ENCODE data around the gene SLTM.

DNA sequence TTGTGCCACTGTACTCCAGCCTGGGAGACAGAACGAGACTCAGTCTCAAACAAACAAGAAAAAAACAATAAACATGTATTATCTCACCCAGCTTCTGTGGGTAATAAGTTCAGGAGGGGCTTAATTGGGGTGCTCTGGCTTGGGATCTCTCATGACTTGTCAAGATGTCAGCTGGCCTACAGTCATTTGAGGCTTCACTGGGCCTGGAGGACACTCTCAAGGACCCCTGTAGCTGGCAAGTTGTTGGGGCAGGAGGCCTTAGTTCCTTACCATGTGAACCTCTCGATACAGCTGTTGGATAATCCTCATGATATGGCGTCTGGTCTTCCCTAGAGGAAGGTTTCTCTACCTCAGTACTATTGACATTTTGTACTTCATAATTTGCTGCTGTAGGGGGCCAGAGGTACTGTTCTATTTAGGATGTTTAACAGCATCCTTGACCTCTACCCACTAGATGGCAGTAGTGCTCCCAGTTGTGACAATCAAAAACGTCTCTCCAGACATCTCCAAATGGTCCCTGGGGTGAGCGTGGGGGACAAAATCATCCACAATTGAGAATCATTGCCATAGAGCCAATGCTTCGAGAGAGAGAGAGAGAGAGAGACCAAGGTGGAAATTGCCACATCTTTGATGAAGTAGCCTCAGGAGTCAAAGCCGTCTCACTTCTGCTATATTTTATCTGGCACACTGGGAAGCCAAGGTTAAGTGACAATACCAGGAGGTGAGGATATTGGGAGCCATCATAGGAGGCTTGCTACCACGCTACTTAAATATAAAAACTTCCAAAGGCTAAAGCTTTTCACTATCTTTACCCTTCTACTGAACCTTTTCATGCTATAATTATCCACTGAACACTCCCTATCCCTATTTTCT lies 23.9 kb upstream of the SLTM start:
- TF ChIP-seq ZNF274 (IDR thresholded peaks at IDR 0.05; ENCODE audit: low read depth, low read length), result no peak
- no peak for TF ChIP-seq SUZ12 (IDR thresholded peaks at IDR 0.05; ENCODE audit: extremely low read depth, insufficient read depth, insufficient read length)
- TF ChIP-seq YY1 (IDR thresholded peaks at IDR 0.05; ENCODE audit: insufficient read depth, insufficient read length), result no peak
